Body of pancreas (tissue), 4 donors: Measurements from ENCODE around the gene BANF2. TPM values are rescaled to one million over a fixed set of nuclear protein-coding genes. Genes with fewer than 3 reads are reported as not detected.
"Not testable (repeated sequence)": the region's sequence is repeated elsewhere in the genome, so short reads cannot be mapped to it uniquely, and the experiment has no call there.

Experiments used
- ATAC-seq: fragments of 150-250 bp; one replicate; pipeline ENCODE4 v1.9.1; 2016
- DNase-seq, 4 donors: peaks; one replicate each; pipeline ENCODE4 v3.0.0-alpha.2; 2019
- H3K27ac ChIP-seq, 4 donors: fragments of 200-600 bp; sonication (generic); 1 replicate in 3 of 4; 2 replicates in 1 of 4; pipeline versions ENCODE4 v1.5.1 to v1.6.1; 2016 to 2019; ENCODE audit warnings: mild to moderate bottlenecking in 1 of 4, mixed read lengths in 1 of 4, moderate library complexity in 1 of 4
- H3K27me3 ChIP-seq, 2 donors: fragments of 200-600 bp; sonication (generic); one replicate each; pipeline ENCODE4 v1.6.0; 2016; ENCODE audit warnings: mild to moderate bottlenecking in 1 of 2
- H3K36me3 ChIP-seq, 2 donors: fragments of 200-600 bp; sonication (generic); replicated peaks in 1 of 2; 2 replicates each; pipeline ENCODE4 v1.5.1; 2016; ENCODE audit warnings: low read depth in 2 of 2; ENCODE audit not compliant: insufficient read depth in 1 of 2
- H3K4me1 ChIP-seq: fragments of 200-600 bp; sonication (generic); one replicate; pipeline ENCODE4 v1.6.0; 2016
- H3K4me3 ChIP-seq, 2 donors: fragments of 200-600 bp; sonication (generic); 1 replicate in 1 of 2; 2 replicates in 1 of 2; pipeline ENCODE4 v1.5.1; 2016 to 2019
- H3K9me3 ChIP-seq, 3 donors: fragments of 200-600 bp; sonication (generic); 1 replicate in 2 of 3; 2 replicates in 1 of 3; pipeline ENCODE4 v1.5.1; 2016
- CTCF ChIP-seq, 7 experiments: fragments of 450-650 bp in 4 of 7; fragments of 200-600 bp in 3 of 7; sonication (generic) in 3 of 7; IDR thresholded peaks; one replicate each; pipeline ENCODE4 v1.5.1; 2016 to 2019; ENCODE audit warnings: antibody characterized with exemption in 7 of 7
- POLR2A ChIP-seq, 3 donors: fragments of 450-650 bp; IDR thresholded peaks; one replicate each; pipeline ENCODE4 v1.6.1; 2016; ENCODE audit warnings: antibody characterized with exemption in 3 of 3, mild to moderate bottlenecking in 2 of 3
- WGBS, 2 donors: methylation state at CpG; one replicate each; pipeline ENCODE4 v1.1.5; 2017; 5-methylcytosine and 5-hydroxymethylcytosine counted together
- intact Hi-C: fragments of 100-400 bp; cut with DNase I; formaldehyde crosslinking; loops from one replicate; pipeline ENCODE4 v1.15.1; 2023
- total RNA-seq, 2 donors: library from RNA; depleted of rRNA; stranded (reverse); fragments of >200 nt; gene quantifications; one replicate each; pipeline ENCODE4 v1.1.0, GENCODE V29; 2016

BANF2 gene
- total RNA-seq, 2 donors from 2014 or later = 4.0 TPM; not detected in 1

- intact Hi-C loops = no loop called here
- peaks cover 60% of the 10 kb centered on the region for H3K4me1 ChIP-seq
- DNase-seq (peak in 1 of 4 donors; percentile 1), ATAC-seq (no peak)
- no peaks in the 10 kb centered on the region for H3K9me3 ChIP-seq
- H3K27ac ChIP-seq = no peak overlapping the region
- whole genome bisulfite sequencing, 2 donors = 81 to 91% methylated on average over 3 of the region's 3 CpGs
- no peaks in the 10 kb centered on the region for H3K27me3 ChIP-seq
- H3K36me3 ChIP-seq = no peaks in the 10 kb centered on the region
- no peak overlapping the region for H3K4me3 ChIP-seq
- TF ChIP-seq POLR2A (IDR thresholded peaks at IDR 0.05) (no peak), CTCF (IDR thresholded peaks at IDR 0.05) (no peak)
Observed at GRCh38 chr20:17706632-17707031, 6.9 kb downstream of the BANF2 start.

GRCh38 chr20:17707951-17708350, 8.2 kb downstream of the BANF2 start:
- DNase-seq = peak in 1 of 4 donors; percentile 3
- H3K36me3 ChIP-seq, intact Hi-C loops, ATAC-seq, H3K27me3 ChIP-seq, H3K9me3 ChIP-seq, H3K4me3 ChIP-seq: not testable (repeated sequence)
- WGBS, 2 donors = 70 to 77% methylated on average over 3 of the region's 3 CpGs
- H3K27ac ChIP-seq = peak overlapping the region in 3 of 4 donors; percentile 9 to 68 (median 10)
- H3K4me1 ChIP-seq = peaks cover 60% of the 10 kb centered on the region

GRCh38 chr20:17708675-17709360, 9.1 kb downstream of the BANF2 start:
- DNase-seq (peak in 1 of 4 donors; percentile 4), ATAC-seq (no peak)
- Histone ChIP-seq H3K4me3 (no peak overlapping the region), H3K4me1 (peaks cover 55% of the 10 kb centered on the region), H3K36me3 (no peaks in the 10 kb centered on the region), H3K9me3 (no peaks in the 10 kb centered on the region), H3K27ac (peak overlapping the region in 3 of 4 donors; percentile 68 to 80 (median 76)), H3K27me3 (no peaks in the 10 kb centered on the region)
- intact Hi-C loops = no loop called here
- WGBS, 2 donors = 53 to 59% methylated on average over 7 of the region's 7 CpGs
- TF ChIP-seq POLR2A (IDR thresholded peaks at IDR 0.05) (no peak), CTCF (IDR thresholded peaks at IDR 0.05) (no peak)

- WGBS, 2 donors = 75 to 78% methylated on average over 12 of the region's 12 CpGs
- no peak overlapping the region for H3K4me3 ChIP-seq
- DNase-seq = peak in 1 of 4 donors; percentile 6
- no peaks in the 10 kb centered on the region for H3K27me3 ChIP-seq
- intact Hi-C loops = no loop called here
- no peaks in the 10 kb centered on the region for H3K9me3 ChIP-seq
- peak overlapping the region; percentile 32 to 80 (median 72) for H3K27ac ChIP-seq
- no peaks in the 10 kb centered on the region for H3K36me3 ChIP-seq
- no peak for ATAC-seq
- no peak for TF ChIP-seq CTCF (IDR thresholded peaks at IDR 0.05)
- no peak for TF ChIP-seq POLR2A (IDR thresholded peaks at IDR 0.05)
- H3K4me1 ChIP-seq = peaks cover 58% of the 10 kb centered on the region
Observed at GRCh38 chr20:17709361-17710293, 9.9 kb downstream of the BANF2 start.
